HepG2 (cell line): ENCODE measurements around the gene MEI1. TPM values are rescaled to one million over a fixed set of nuclear protein-coding genes. Genes with fewer than 3 reads are reported as not detected.

Experiments
- ATAC-seq: fragments of 200-7000 bp; cut with Tn5 transposase; 3 replicates; pipeline ENCODE4 v1.9.1; 2020; ENCODE audit warnings: mild to moderate bottlenecking, moderate library complexity
- BruUV-seq: library from RNA; stranded (reverse); fragments of 400-500 nt; replicated peaks from 2 replicates; lab custom pipeline; 2021; lab: Mats Ljungman, UMichigan
- CTCF ChIA-PET: fragments of 300-600 bp; formaldehyde crosslinking; extraction: SDS; loops from one replicate; lab custom pipeline; 2021; ENCODE audit warnings: low total read pairs, inconsistent platforms, low intra/inter-chr PET ratio; lab: Yijun Ruan, JAX
- POLR2A ChIA-PET: fragments of 350-600 bp; sonication (Branson Sonifier 250); formaldehyde crosslinking; loops from one replicate; lab custom pipeline; 2020; ENCODE audit warnings: antibody characterized with exemption, inconsistent platforms; lab: Yijun Ruan, JAX
- DNase-seq: peaks from one replicate; pipeline ENCODE4 v3.0.0-alpha.2; 2015; ENCODE audit warnings: low spot score
- FAIRE-seq: peaks from 3 replicates; lab custom pipeline; 2011; peaks lifted over from hg19 to GRCh38; lab: Jason Lieb, UNC
- H2AFZ ChIP-seq: one replicate; pipeline ENCODE4 v1.6.1; 2011; ENCODE audit warnings: low read length, inconsistent platforms
- H3K27ac ChIP-seq: fragments of 300-600 bp; 3 replicates; pipeline ENCODE4 v1.8.0; 2011; ENCODE audit warnings: mixed run types, mild to moderate bottlenecking, mixed read lengths, low read length, inconsistent platforms; ENCODE audit not compliant: insufficient read depth; ENCODE audit errors: extremely low read length
- H3K27me3 ChIP-seq, 2 experiments: fragments of 200-600 bp in 1 of 2; 2 replicates in 1 of 2; 3 replicates in 1 of 2; pipeline versions ENCODE4 v1.6.0 to v1.8.0; 2011; ENCODE audit warnings: low read length in 2 of 2, mild to moderate bottlenecking in 2 of 2, moderate library complexity in 2 of 2, inconsistent platforms in 1 of 2; ENCODE audit not compliant: insufficient read depth in 2 of 2, control insufficient read depth in 1 of 2
- H3K36me3 ChIP-seq, 2 experiments: fragments of 200-600 bp in 1 of 2; replicated peaks in 1 of 2; 2 replicates in 1 of 2; 3 replicates in 1 of 2; pipeline versions ENCODE4 v1.5.1 to v1.8.0; 2011; ENCODE audit warnings: low read length in 2 of 2, inconsistent platforms in 1 of 2; ENCODE audit not compliant: insufficient read depth in 2 of 2, control insufficient read depth in 1 of 2
- H3K4me1 ChIP-seq: 2 replicates; pipeline ENCODE4 v1.5.1; 2012; ENCODE audit warnings: low read length, inconsistent platforms; ENCODE audit not compliant: insufficient read depth
- H3K4me2 ChIP-seq: 2 replicates; pipeline ENCODE4 v1.6.0; 2011; ENCODE audit warnings: low read depth, low read length, inconsistent platforms
- H3K4me3 ChIP-seq, 3 experiments: fragments of 200-600 bp in 1 of 3; sonication (generic), shearing (Covaris generic) in 1 of 3; replicated peaks in 1 of 3; 2 replicates each; pipeline ENCODE4 v1.5.1; 2011 to 2016; ENCODE audit warnings: low read length in 3 of 3, inconsistent platforms in 2 of 3, low read depth in 2 of 3, mild to moderate bottlenecking in 2 of 3, control low read depth in 1 of 3, mixed read lengths in 1 of 3; ENCODE audit not compliant: insufficient read depth in 1 of 3
- H3K79me2 ChIP-seq: one replicate; pipeline ENCODE4 v1.6.1; 2011; ENCODE audit warnings: low read length, inconsistent platforms; ENCODE audit not compliant: insufficient read depth
- H3K9ac ChIP-seq: 2 replicates; pipeline ENCODE4 v1.6.0; 2011; ENCODE audit warnings: mild to moderate bottlenecking, low read depth, low read length, inconsistent platforms; ENCODE audit not compliant: insufficient read depth
- H3K9me3 ChIP-seq: 2 replicates; pipeline ENCODE4 v1.5.1; 2012; ENCODE audit warnings: mild to moderate bottlenecking, low read length
- H4K20me1 ChIP-seq: 2 replicates; pipeline ENCODE4 v1.6.0; 2011; ENCODE audit warnings: inconsistent platforms, mild to moderate bottlenecking, low read length, moderate library complexity; ENCODE audit not compliant: insufficient read depth
- ARNT2 ChIP-seq: sonication (generic); formaldehyde crosslinking; IDR thresholded peaks from 2 replicates; pipeline ENCODE4 v1.8.0; 2022; ENCODE audit warnings: mild to moderate bottlenecking, low read depth, missing genetic modification reagents, moderate library complexity
- BCL6 ChIP-seq: IDR thresholded peaks from 2 replicates; pipeline ENCODE4 v1.6.1; 2016; ENCODE audit warnings: missing genetic modification reagents, missing compliant biosample characterization
- GLI4 ChIP-seq: sonication (generic); formaldehyde crosslinking; IDR thresholded peaks from 2 replicates; pipeline ENCODE4 v1.5.1; 2020; ENCODE audit warnings: missing genetic modification reagents, mild to moderate bottlenecking, moderate library complexity, borderline replicate concordance
- NFKBIZ ChIP-seq: IDR thresholded peaks from 2 replicates; pipeline ENCODE4 v1.6.1; 2018; ENCODE audit warnings: missing genetic modification reagents, missing compliant biosample characterization
- NR0B2 ChIP-seq: sonication (generic); formaldehyde crosslinking; IDR thresholded peaks from 2 replicates; pipeline ENCODE4 v1.4.0; 2020; ENCODE audit warnings: mild to moderate bottlenecking, missing genetic modification reagents
- PBX2 ChIP-seq: IDR thresholded peaks from 2 replicates; pipeline ENCODE4 v1.6.1; 2016; ENCODE audit warnings: control low read depth
- RBM22 ChIP-seq: fragments of 200-400 bp; formaldehyde crosslinking; optimal IDR thresholded peaks from 2 replicates; pipeline ENCODE3; 2017; ENCODE audit warnings: mild to moderate bottlenecking, low read length, moderate library complexity
- SMAD9 ChIP-seq: sonication (generic); formaldehyde crosslinking; IDR thresholded peaks from 2 replicates; pipeline ENCODE4 v1.5.1; 2020; ENCODE audit warnings: mild to moderate bottlenecking, missing genetic modification reagents
- TGIF2 ChIP-seq: IDR thresholded peaks from 2 replicates; pipeline ENCODE4 v1.6.1; 2016; ENCODE audit warnings: control low read depth, missing compliant biosample characterization
- ZFP36L2 ChIP-seq: sonication (generic); formaldehyde crosslinking; IDR thresholded peaks from 2 replicates; pipeline ENCODE4 v1.4.0; 2020; ENCODE audit warnings: missing genetic modification reagents
- ZMYM2 ChIP-seq: sonication (generic); formaldehyde crosslinking; IDR thresholded peaks from 2 replicates; pipeline ENCODE4 v1.8.0; 2022; ENCODE audit warnings: mild to moderate bottlenecking, missing genetic modification reagents
- ZNF225 ChIP-seq: sonication (generic); formaldehyde crosslinking; IDR thresholded peaks from 2 replicates; pipeline ENCODE4 v1.4.0; 2020; ENCODE audit warnings: mild to moderate bottlenecking, missing genetic modification reagents
- ZNF292 ChIP-seq: sonication (generic); formaldehyde crosslinking; IDR thresholded peaks from 2 replicates; pipeline ENCODE4 v1.8.1; 2022; ENCODE audit warnings: mild to moderate bottlenecking, low read depth, missing genetic modification reagents, borderline replicate concordance
- ZNF550 ChIP-seq: sonication (generic); formaldehyde crosslinking; IDR thresholded peaks from 2 replicates; pipeline ENCODE4 v1.4.0; 2020; ENCODE audit warnings: mild to moderate bottlenecking, missing genetic modification reagents, borderline replicate concordance
- ZNF720 ChIP-seq: sonication (generic); formaldehyde crosslinking; IDR thresholded peaks from 2 replicates; pipeline ENCODE4 v1.4.0; 2020; ENCODE audit warnings: missing genetic modification reagents
- ZNF780A ChIP-seq: sonication (generic); formaldehyde crosslinking; IDR thresholded peaks from 2 replicates; pipeline ENCODE4 v1.8.0; 2022; ENCODE audit warnings: mild to moderate bottlenecking, missing genetic modification reagents, moderate library complexity
- WGBS: methylation state at CpG from one replicate; pipeline ENCODE4 v1.1.6; 2017; ENCODE audit warnings: low lambda C conversion rate; 5-methylcytosine and 5-hydroxymethylcytosine counted together
- in situ Hi-C: cut with HindIII; loops from 2 replicates; pipeline ENCODE4 v1.10.0; 2017; ENCODE audit warnings: low pct_unique_long_range_greater_than_20kb; ENCODE audit not compliant: extremely low pct_ligation_motif_present
- intact Hi-C: fragments of 100-400 bp; cut with micrococcal nuclease; formaldehyde crosslinking; loops from one replicate; pipeline ENCODE4 v1.10.0; 2022; ENCODE audit not compliant: unreplicated experiment
- polyA plus RNA-seq, 8 experiments: library from polyadenylated mRNA; depleted of rRNA in 3 of 8; stranded (reverse) in 7 of 8; unstranded in 1 of 8; fragments of >200 nt; fragmentation: Illumina TruSeq in 4 of 8; extraction: Trizol in 4 of 8; gene quantifications; 2 replicates each; pipeline versions ENCODE4 v1.2.1 to v1.2.3, GENCODE V29; 2011 to 2016; ENCODE audit warnings: low read depth in 4 of 8, missing spikeins in 1 of 8, mixed read lengths in 1 of 8; ENCODE audit not compliant: insufficient read depth in 1 of 8
- total RNA-seq, 5 experiments: library from RNA; depleted of rRNA; stranded (reverse); fragments of >200 nt; fragmentation: Illumina TruSeq; extraction: Trizol; gene quantifications; 2 replicates each; pipeline ENCODE4 v1.2.3, GENCODE V29; 2016; ENCODE audit warnings: low read depth in 1 of 5

The MEI1 gene
- total and polyA plus RNA-seq, 2 of the 13 experiments (the other 11 are each of a cell fraction or from before 2014, with no cell fraction given) = 0.75 to 1.9 TPM

GRCh38 chr22:41674846-41675340, 24.4 kb upstream of the MEI1 start:
- no peaks in the 10 kb centered on the region for H3K27me3 ChIP-seq
- H4K20me1 ChIP-seq = peaks cover 2% of the 10 kb centered on the region; the same call in 1 of the 2 replicates
- H3K9ac ChIP-seq = no peak overlapping the region
- ATAC-seq = no peak
- no peak overlapping the region for H3K27ac ChIP-seq
- in situ Hi-C loops = no loop called here
- no peaks in the 10 kb centered on the region for H3K9me3 ChIP-seq
- POLR2A ChIA-PET = interaction anchor here (1.6 kb wide), 1 partner anchor 54 kb away, joined by 4 read pairs; the partner anchor contains the start of gene XRCC6
- intact Hi-C loops = no loop called here
- H3K4me3 ChIP-seq = no peak overlapping the region
- CTCF ChIA-PET = no interaction called here
- no peak for TF ChIP-seq ARNT2 (CRISPR knock-in tag)
- no peak for TF ChIP-seq ZNF720 (CRISPR knock-in tag)
- no peak for TF ChIP-seq BCL6 (CRISPR knock-in tag)
- TF ChIP-seq GLI4 (CRISPR knock-in tag) = no peak
- TF ChIP-seq ZNF550 = no peak
- TF ChIP-seq ZNF292 (CRISPR knock-in tag) = no peak
- no peak for TF ChIP-seq ZNF780A
- no peak for TF ChIP-seq TGIF2 (CRISPR knock-in tag)
- no TSS peak for BruUV-seq
- H3K4me2 ChIP-seq = no peak overlapping the region
- peaks cover 19% of the 10 kb centered on the region for H3K4me1 ChIP-seq
- no peak for DNase-seq
- no peak overlapping the region for H2AFZ ChIP-seq
- H3K79me2 ChIP-seq = peaks cover 24% of the 10 kb centered on the region
- no peak for FAIRE-seq
- H3K36me3 ChIP-seq = peaks cover 16 to 41% of the 10 kb centered on the region in 2 experiments
- WGBS = 98% methylated on average over 12 of the region's 12 CpGs

- no peak for DNase-seq
- peaks cover 37% of the 10 kb centered on the region for H3K79me2 ChIP-seq
- TF ChIP-seq ZMYM2 (no peak), RBM22 (no peak), NR0B2 (CRISPR knock-in tag) (no peak), SMAD9 (CRISPR knock-in tag) (no peak), NFKBIZ (CRISPR knock-in tag) (no peak), ZFP36L2 (CRISPR knock-in tag) (no peak), PBX2 (no peak), ZNF225 (CRISPR knock-in tag) (no peak)
Observed at GRCh38 chr22:41676134-41676533, 23.2 kb upstream of the MEI1 start.

More at GRCh38 chr22:41676134-41676533, 23.2 kb upstream of the MEI1 start:
- H3K9ac ChIP-seq = no peak overlapping the region
- peaks cover 8% of the 10 kb centered on the region; the same call in 1 of the 2 replicates for H4K20me1 ChIP-seq
- H2AFZ ChIP-seq = no peak overlapping the region
- no peak overlapping the region for H3K4me3 ChIP-seq
- H3K27ac ChIP-seq = no peak overlapping the region
- in situ Hi-C loops = no loop called here
- H3K9me3 ChIP-seq = no peaks in the 10 kb centered on the region
- 97% methylated on average over 4 of the region's 4 CpGs for WGBS
- BruUV-seq = no TSS peak
- POLR2A ChIA-PET = no interaction called here
- no peaks in the 10 kb centered on the region for H3K27me3 ChIP-seq
- H3K36me3 ChIP-seq = peaks cover 19 to 52% of the 10 kb centered on the region in 2 experiments
- intact Hi-C loops = no loop called here
- H3K4me2 ChIP-seq = no peak overlapping the region
- peaks cover 32% of the 10 kb centered on the region for H3K4me1 ChIP-seq
- ATAC-seq = no peak
- CTCF ChIA-PET = no interaction called here
- no peak for FAIRE-seq
